K562 (cell line): ENCODE results near the gene PRELID1. TPM values are rescaled to one million over a fixed set of nuclear protein-coding genes. Genes with fewer than 3 reads are reported as not detected.

Experiments
- ATAC-seq: fragments of 200-7000 bp; cut with Tn5 transposase; 3 replicates; pipeline ENCODE4 v1.9.1; 2020; ENCODE audit warnings: moderate library complexity
- BruUV-seq: library from RNA; stranded (reverse); fragments of 400-500 nt; replicated peaks from 2 replicates; lab custom pipeline; 2021; lab: Mats Ljungman, UMichigan
- CTCF ChIA-PET: fragments of 300-600 bp; formaldehyde crosslinking; extraction: SDS; loops from one replicate; lab custom pipeline; 2021; ENCODE audit warnings: low intra/inter-chr PET ratio; lab: Yijun Ruan, JAX
- POLR2A ChIA-PET: fragments of 300-600, 350-650 bp; sonication (Branson Sonifier 250); formaldehyde crosslinking; extraction: SDS; loops from one replicate; lab custom pipeline; 2021; ENCODE audit warnings: antibody characterized with exemption, inconsistent platforms; lab: Yijun Ruan, JAX
- DNase-seq, 4 experiments: peaks; one replicate each; pipeline versions ENCODE4 v3.0.0 to v3.0.0-alpha.2; 2011 to 2018; ENCODE audit warnings: low spot score in 3 of 4, mixed read lengths in 3 of 4; ENCODE audit errors: extremely low read depth in 1 of 4
- FAIRE-seq: peaks from 2 replicates; lab custom pipeline; 2011; peaks lifted over from hg19 to GRCh38; lab: Jason Lieb, UNC
- H2AFZ ChIP-seq: 2 replicates; pipeline ENCODE4 v1.6.0; 2011; ENCODE audit warnings: low read depth, low read length, control low read depth, inconsistent platforms
- H3K27ac ChIP-seq: fragments of 200-600 bp; 3 replicates; pipeline ENCODE4 v1.8.0; 2011; ENCODE audit warnings: low read depth, mild to moderate bottlenecking, control low read depth, inconsistent platforms, low read length, moderate library complexity, mixed read lengths; ENCODE audit errors: extremely low read depth
- H3K27me3 ChIP-seq, 2 experiments: fragments of 300-600 bp in 1 of 2; 2 replicates in 1 of 2; 3 replicates in 1 of 2; pipeline versions ENCODE4 v1.6.0 to v1.8.0; 2011; ENCODE audit warnings: inconsistent platforms in 2 of 2, low read length in 2 of 2, mild to moderate bottlenecking in 1 of 2, mixed read lengths in 1 of 2, moderate library complexity in 1 of 2; ENCODE audit not compliant: control insufficient read depth in 2 of 2, insufficient read depth in 2 of 2
- H3K36me3 ChIP-seq: fragments of 300-600 bp; 3 replicates; pipeline ENCODE4 v1.8.0; 2011; ENCODE audit warnings: mild to moderate bottlenecking, low read length, inconsistent platforms; ENCODE audit not compliant: control insufficient read depth, insufficient read depth
- H3K4me1 ChIP-seq, 2 experiments: fragments of 200-600 bp in 1 of 2; replicated peaks in 1 of 2; 2 replicates in 1 of 2; 3 replicates in 1 of 2; pipeline versions ENCODE4 v1.5.1 to v1.8.0; 2011; ENCODE audit warnings: inconsistent platforms in 2 of 2, low read length in 2 of 2, mild to moderate bottlenecking in 1 of 2, mixed read lengths in 1 of 2, moderate library complexity in 1 of 2; ENCODE audit not compliant: control insufficient read depth in 2 of 2, insufficient read depth in 2 of 2
- H3K4me2 ChIP-seq: 2 replicates; pipeline ENCODE4 v1.6.1; 2011; ENCODE audit warnings: low read length, control low read depth, inconsistent platforms, mixed read lengths; ENCODE audit not compliant: insufficient read depth
- H3K4me3 ChIP-seq: fragments of 200-600 bp; sonication (generic), shearing (Covaris generic); 2 replicates; pipeline ENCODE4 v1.5.1; 2016; ENCODE audit warnings: control low read depth, inconsistent platforms
- H3K79me2 ChIP-seq: fragments of 200-600 bp; 3 replicates; pipeline ENCODE4 v1.8.0; 2011; ENCODE audit warnings: low read length, inconsistent platforms; ENCODE audit not compliant: control insufficient read depth, insufficient read depth
- H3K9ac ChIP-seq, 2 experiments: 2 replicates each; pipeline versions ENCODE4 v1.6.0 to v1.6.1; 2011; ENCODE audit warnings: low read depth in 2 of 2, low read length in 2 of 2, control low read depth in 1 of 2, inconsistent platforms in 1 of 2, mild to moderate bottlenecking in 1 of 2, mixed read lengths in 1 of 2; ENCODE audit not compliant: insufficient read depth in 1 of 2
- H3K9me1 ChIP-seq: one replicate; pipeline ENCODE4 v1.6.0; 2011; ENCODE audit warnings: inconsistent platforms, mild to moderate bottlenecking, low read length, moderate library complexity; ENCODE audit not compliant: control insufficient read depth, insufficient read depth
- H3K9me3 ChIP-seq: replicated peaks from 2 replicates; pipeline ENCODE4 v1.5.1; 2011; ENCODE audit warnings: low read depth, low read length, inconsistent platforms; ENCODE audit not compliant: control insufficient read depth, insufficient read depth
- H4K20me1 ChIP-seq: replicated peaks from 2 replicates; pipeline ENCODE4 v1.6.1; 2011; ENCODE audit warnings: low read length, inconsistent platforms, mixed read lengths; ENCODE audit not compliant: control insufficient read depth, insufficient read depth
- CBX5 ChIP-seq: IDR thresholded peaks from 2 replicates; pipeline ENCODE4 v1.6.1; 2014; ENCODE audit warnings: low read depth, borderline replicate concordance
- CEBPZ ChIP-seq: fragments of 150-350 bp; IDR thresholded peaks from 2 replicates; pipeline ENCODE4 v1.6.1; 2014; ENCODE audit warnings: low read depth, mild to moderate bottlenecking, low read length, borderline replicate concordance
- JUNB ChIP-seq: fragments of 450-650 bp; formaldehyde crosslinking; conservative IDR thresholded peaks from 2 replicates; pipeline ENCODE4 v1.4.0; 2020; ENCODE audit warnings: mild to moderate bottlenecking
- NKRF ChIP-seq: fragments of 450-650 bp; IDR thresholded peaks from 2 replicates; pipeline ENCODE4 v1.6.1; 2016; ENCODE audit warnings: borderline replicate concordance
- POLR2A ChIP-seq: fragments of 450-650 bp; conservative IDR thresholded peaks from 2 replicates; pipeline ENCODE4 v1.6.1; 2016
- WGBS: fragments of 100-300 bp; shearing (Covaris generic); methylation state at CpG from one replicate; pipeline ENCODE4 v1.1.6; 2016; ENCODE audit warnings: low coverage, mixed read lengths; ENCODE audit not compliant: insufficient coverage; ENCODE audit errors: missing lambda C conversion rate; 5-methylcytosine and 5-hydroxymethylcytosine counted together
- in situ Hi-C: fragments of 300-500 bp; cut with MboI; formaldehyde crosslinking; loops from 4 replicates; pipeline ENCODE4 v1.15.0; 2018; ENCODE audit warnings: inconsistent platforms, mixed read lengths
- intact Hi-C: fragments of 100-400 bp; cut with micrococcal nuclease; formaldehyde crosslinking; loops from 2 replicates; pipeline ENCODE4 v1.14.2; 2022
- polyA plus RNA-seq, 8 experiments: library from polyadenylated mRNA; depleted of rRNA in 4 of 8; stranded (reverse) in 5 of 8; unstranded in 3 of 8; fragments of >200 nt; fragmentation: Nextera tagmentation in 2 of 8; fragmentation: Illumina TruSeq in 1 of 8; extraction: Ambion mirVana in 2 of 8; extraction: Trizol in 1 of 8; gene quantifications; 2 replicates each; pipeline versions ENCODE4 v1.2.1 to v1.2.3, GENCODE V29; 2011 to 2014; ENCODE audit warnings: inconsistent platforms in 1 of 8, missing spikeins in 1 of 8
- total RNA-seq, 7 experiments: library from RNA; depleted of rRNA in 6 of 7; stranded (reverse); fragments of >200 nt in 6 of 7; fragmentation: Illumina TruSeq in 2 of 7; extraction: Trizol in 2 of 7; gene quantifications; 2 replicates each; pipeline versions ENCODE4 v1.2.1 to v1.2.3, GENCODE V29; 2011 to 2021; ENCODE audit warnings: low replicate concordance in 1 of 7

PRELID1 gene
- total and polyA plus RNA-seq, 9 of the 15 experiments (the other 6 are each of a cell fraction or from before 2014, with no cell fraction given), result 40.1 to 484 (median 340) TPM

GRCh38 chr5:177296581-177296980, 7.0 kb upstream of the PRELID1 start (continued):
- no peak for TF ChIP-seq CEBPZ
- no peak for TF ChIP-seq CBX5
- no peak for TF ChIP-seq JUNB (CRISPR knock-in tag)

- POLR2A ChIA-PET, result interaction anchor here (0.5 to 1.8 kb wide), 7 partner anchors 9 to 38 kb away, joined by 3 to 6 read pairs (median 3); no protein-coding TSS in a partner anchor
- Histone ChIP-seq H3K9me1 (no peaks in the 10 kb centered on the region), H3K4me1 (peaks cover 11 to 26% of the 10 kb centered on the region in 2 experiments; a peak in 4 of 5 replicates), H3K9ac (no peak overlapping the region), H4K20me1 (peaks cover 10% of the 10 kb centered on the region; the same call in 1 of the 2 replicates), H3K27me3 (no peaks in the 10 kb centered on the region), H3K27ac (no peak overlapping the region), H3K9me3 (no peaks in the 10 kb centered on the region), H3K4me2 (no peak overlapping the region), H3K36me3 (peaks cover 74% of the 10 kb centered on the region), H3K79me2 (peaks cover 15% of the 10 kb centered on the region), H3K4me3 (no peak overlapping the region), H2AFZ (no peak overlapping the region)
- CTCF ChIA-PET, result no interaction called here
- no TSS peak for BruUV-seq
- DNase-seq (no peak), ATAC-seq (no peak), FAIRE-seq (no peak)
- intact Hi-C loops, result no loop called here
- TF ChIP-seq NKRF (no peak), POLR2A (0 out of 2 replicates have a peak, but pooled peaks have one; percentile 16)
- WGBS, result 67% methylated on average over 2 of the region's 2 CpGs
- in situ Hi-C loops, result no loop called here
Observed at GRCh38 chr5:177297922-177298321, 5.7 kb upstream of the PRELID1 start.
